Measurements from ENCODE around the gene TMEM95. TPM values are rescaled to one million over a fixed set of nuclear protein-coding genes. Genes with fewer than 3 reads are reported as not detected.

TMEM95 gene
- total RNA-seq, 1 experiment from 2014 or later = not detected

- Histone ChIP-seq H3K27ac (ENCODE audit: low read depth, low read length) (no peak overlapping the region), H3K4me3 (replicated peaks in 1 of 2; ENCODE audit: low read depth in 1 of 2, low read length in 2 of 2) (no peak overlapping the region), H2AFZ (ENCODE audit: low read depth, low read length, poor library complexity, severe bottlenecking) (no peak overlapping the region), H3K27me3 (ENCODE audit: insufficient read depth, low read length) (no peaks in the 10 kb centered on the region), H3K9ac (ENCODE audit: low read length) (no peak overlapping the region), H3K36me3 (ENCODE audit: control insufficient read depth in 1 of 2, insufficient read depth in 2 of 2, low read length in 2 of 2) (no peaks in the 10 kb centered on the region), H3K4me2 (ENCODE audit: low read length) (no peak overlapping the region), H3K79me2 (ENCODE audit: insufficient read depth, low read length) (no peaks in the 10 kb centered on the region), H4K20me1 (ENCODE audit: insufficient read depth) (no peaks in the 10 kb centered on the region), H3K4me1 (ENCODE audit: control insufficient read depth in 1 of 2, insufficient read depth in 2 of 2, low read length in 2 of 2) (peaks cover 11 to 18% of the 10 kb centered on the region in 2 experiments), H3K9me3 (ENCODE audit: control insufficient read depth in 1 of 2, insufficient read depth in 1 of 2, low read depth in 1 of 2, low read length in 2 of 2) (no peaks in the 10 kb centered on the region), H3K9me2 (ENCODE audit: insufficient read depth) (no peaks in the 10 kb centered on the region)
- CTCF ChIA-PET = no interaction called here
- TF ChIP-seq ATF3 (IDR thresholded peaks at IDR 0.05) = no peak
- TF ChIP-seq, protein P1, sequence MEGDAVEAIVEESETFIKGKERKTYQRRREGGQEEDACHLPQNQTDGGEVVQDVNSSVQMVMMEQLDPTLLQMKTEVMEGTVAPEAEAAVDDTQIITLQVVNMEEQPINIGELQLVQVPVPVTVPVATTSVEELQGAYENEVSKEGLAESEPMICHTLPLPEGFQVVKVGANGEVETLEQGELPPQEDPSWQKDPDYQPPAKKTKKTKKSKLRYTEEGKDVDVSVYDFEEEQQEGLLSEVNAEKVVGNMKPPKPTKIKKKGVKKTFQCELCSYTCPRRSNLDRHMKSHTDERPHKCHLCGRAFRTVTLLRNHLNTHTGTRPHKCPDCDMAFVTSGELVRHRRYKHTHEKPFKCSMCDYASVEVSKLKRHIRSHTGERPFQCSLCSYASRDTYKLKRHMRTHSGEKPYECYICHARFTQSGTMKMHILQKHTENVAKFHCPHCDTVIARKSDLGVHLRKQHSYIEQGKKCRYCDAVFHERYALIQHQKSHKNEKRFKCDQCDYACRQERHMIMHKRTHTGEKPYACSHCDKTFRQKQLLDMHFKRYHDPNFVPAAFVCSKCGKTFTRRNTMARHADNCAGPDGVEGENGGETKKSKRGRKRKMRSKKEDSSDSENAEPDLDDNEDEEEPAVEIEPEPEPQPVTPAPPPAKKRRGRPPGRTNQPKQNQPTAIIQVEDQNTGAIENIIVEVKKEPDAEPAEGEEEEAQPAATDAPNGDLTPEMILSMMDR (IDR thresholded peaks at IDR 0.05 in 2 of 3, conservative IDR thresholded peaks at IDR 0.05 in 1 of 3; ENCODE audit: borderline replicate concordance in 1 of 3, insufficient read depth in 1 of 3, low read depth in 2 of 3, low read length in 2 of 3) = no peak
- TF ChIP-seq EZH2phosphoT487 (IDR thresholded peaks at IDR 0.05; ENCODE audit: borderline replicate concordance) = no peak
- TF ChIP-seq TCF7L2 (IDR thresholded peaks at IDR 0.05; ENCODE audit: borderline replicate concordance, extremely low read depth, insufficient read depth, insufficient read length) = no peak
- no peak for TF ChIP-seq YY1 (IDR thresholded peaks at IDR 0.05; ENCODE audit: extremely low read depth, insufficient replicate concordance, low read depth, low read length)
- no peak for TF ChIP-seq RAD21 (IDR thresholded peaks at IDR 0.05; ENCODE audit: low read depth)
- no peak for TF ChIP-seq EZH2 (IDR thresholded peaks at IDR 0.05)
- TF ChIP-seq ELF1 (IDR thresholded peaks at IDR 0.05; ENCODE audit: borderline replicate concordance, low read depth) = no peak
- no peak for TF ChIP-seq CEBPB (IDR thresholded peaks at IDR 0.05; ENCODE audit: low read depth)
- TF ChIP-seq, protein P2, sequence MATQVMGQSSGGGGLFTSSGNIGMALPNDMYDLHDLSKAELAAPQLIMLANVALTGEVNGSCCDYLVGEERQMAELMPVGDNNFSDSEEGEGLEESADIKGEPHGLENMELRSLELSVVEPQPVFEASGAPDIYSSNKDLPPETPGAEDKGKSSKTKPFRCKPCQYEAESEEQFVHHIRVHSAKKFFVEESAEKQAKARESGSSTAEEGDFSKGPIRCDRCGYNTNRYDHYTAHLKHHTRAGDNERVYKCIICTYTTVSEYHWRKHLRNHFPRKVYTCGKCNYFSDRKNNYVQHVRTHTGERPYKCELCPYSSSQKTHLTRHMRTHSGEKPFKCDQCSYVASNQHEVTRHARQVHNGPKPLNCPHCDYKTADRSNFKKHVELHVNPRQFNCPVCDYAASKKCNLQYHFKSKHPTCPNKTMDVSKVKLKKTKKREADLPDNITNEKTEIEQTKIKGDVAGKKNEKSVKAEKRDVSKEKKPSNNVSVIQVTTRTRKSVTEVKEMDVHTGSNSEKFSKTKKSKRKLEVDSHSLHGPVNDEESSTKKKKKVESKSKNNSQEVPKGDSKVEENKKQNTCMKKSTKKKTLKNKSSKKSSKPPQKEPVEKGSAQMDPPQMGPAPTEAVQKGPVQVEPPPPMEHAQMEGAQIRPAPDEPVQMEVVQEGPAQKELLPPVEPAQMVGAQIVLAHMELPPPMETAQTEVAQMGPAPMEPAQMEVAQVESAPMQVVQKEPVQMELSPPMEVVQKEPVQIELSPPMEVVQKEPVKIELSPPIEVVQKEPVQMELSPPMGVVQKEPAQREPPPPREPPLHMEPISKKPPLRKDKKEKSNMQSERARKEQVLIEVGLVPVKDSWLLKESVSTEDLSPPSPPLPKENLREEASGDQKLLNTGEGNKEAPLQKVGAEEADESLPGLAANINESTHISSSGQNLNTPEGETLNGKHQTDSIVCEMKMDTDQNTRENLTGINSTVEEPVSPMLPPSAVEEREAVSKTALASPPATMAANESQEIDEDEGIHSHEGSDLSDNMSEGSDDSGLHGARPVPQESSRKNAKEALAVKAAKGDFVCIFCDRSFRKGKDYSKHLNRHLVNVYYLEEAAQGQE (IDR thresholded peaks at IDR 0.05; ENCODE audit: low read depth) = no peak
- TF ChIP-seq FOSL1 (IDR thresholded peaks at IDR 0.05; ENCODE audit: low read depth) = no peak
- DNase-seq (ENCODE audit: low read depth, low spot score) (no peak), ATAC-seq (no peak)
- intact Hi-C loops (cut with micrococcal nuclease) = no loop called here
- BruUV-seq (replicated peaks) = no TSS peak
- POLR2A ChIA-PET = no interaction called here
- RAD21 ChIA-PET (ENCODE audit: low non-redundant PET in 1 of 2, low total read pairs in 2 of 2, uncharacterized antibody in 2 of 2, unreplicated experiment in 2 of 2) = no interaction called here
These were observed 12.1 kb downstream of the TMEM95 start for GRCh38 chr17:7367083-7367482.
